ENCODE results near the gene TNFAIP8.

- no peak for TF ChIP-seq CTCF (IDR thresholded peaks at IDR 0.05)
- no peak for TF ChIP-seq POLR2A (IDR thresholded peaks at IDR 0.05)
These were observed 89.7 kb downstream of the TNFAIP8 start for GRCh38 chr5:119445544-119445943.

All from heart left ventricle (tissue), 13 donors.